HCT116 (cell line): ENCODE measurements around the gene ECE1. TPM values are rescaled to one million over a fixed set of nuclear protein-coding genes. Genes with fewer than 3 reads are reported as not detected.
"Not testable (repeated sequence)": the region's sequence is repeated elsewhere in the genome, so short reads cannot be mapped to it uniquely, and the experiment has no call there.

Experiments used
- ATAC-seq: fragments of 200-7000 bp; cut with Tn5 transposase; 2 replicates; pipeline ENCODE4 v1.9.1; 2020; ENCODE audit warnings: mild to moderate bottlenecking, moderate library complexity
- BruUV-seq: library from RNA; stranded (reverse); fragments of 400-500 nt; replicated peaks from 2 replicates; lab custom pipeline; 2021; lab: Mats Ljungman, UMichigan
- CTCF ChIA-PET: fragments of 300-600 bp; sonication (Branson Sonifier 250); formaldehyde crosslinking; loops from one replicate; lab custom pipeline; 2021; ENCODE audit warnings: antibody characterized with exemption; lab: Charles Lee
- POLR2A ChIA-PET: fragments of 300-600, 350-600 bp; sonication (Branson Sonifier 250); formaldehyde crosslinking; loops from one replicate; lab custom pipeline; 2021; ENCODE audit warnings: antibody characterized with exemption; lab: Charles Lee
- RAD21 ChIA-PET, 2 experiments: fragments of 300-600 bp; sonication (Branson Sonifier 250); formaldehyde crosslinking; loops; one replicate each; lab custom pipeline; 2023; ENCODE audit warnings: low total read pairs in 2 of 2; ENCODE audit not compliant: uncharacterized antibody in 2 of 2, unreplicated experiment in 2 of 2, low non-redundant PET in 1 of 2; lab: Charles Lee
- DNase-seq: peaks from one replicate; pipeline ENCODE4 v3.0.0-alpha.2; 2010; ENCODE audit warnings: low read depth, low spot score
- H2AFZ ChIP-seq: fragments of 200-600 bp; shearing (Covaris generic), sonication (generic); 2 replicates; pipeline ENCODE4 v1.6.1; 2017; ENCODE audit warnings: low read depth, mixed run types, mixed read lengths, antibody characterized with exemption, low read length; ENCODE audit not compliant: poor library complexity, severe bottlenecking
- H3K27ac ChIP-seq: 2 replicates; pipeline ENCODE4 v1.5.1; 2012; ENCODE audit warnings: low read depth, low read length
- H3K27me3 ChIP-seq: fragments of 200-600 bp; sonication (generic); 2 replicates; pipeline ENCODE4 v1.6.1; 2016; ENCODE audit warnings: mixed run types, low read length, mixed read lengths; ENCODE audit not compliant: insufficient read depth
- H3K36me3 ChIP-seq, 2 experiments: fragments of 200-500 bp in 1 of 2; fragments of 200-600 bp in 1 of 2; sonication (Bioruptor generic) in 1 of 2; sonication (generic) in 1 of 2; 2 replicates each; pipeline versions ENCODE4 v1.5.1 to v1.6.1; 2014 to 2016; ENCODE audit warnings: low read length in 2 of 2, inconsistent platforms in 1 of 2, mixed read lengths in 1 of 2, mixed run types in 1 of 2; ENCODE audit not compliant: insufficient read depth in 2 of 2, control insufficient read depth in 1 of 2
- H3K4me1 ChIP-seq, 2 experiments: fragments of 200-600 bp in 1 of 2; sonication (generic) in 1 of 2; 2 replicates each; pipeline versions ENCODE4 v1.5.1 to v1.6.1; 2012 to 2017; ENCODE audit warnings: low read length in 2 of 2, inconsistent platforms in 1 of 2, mild to moderate bottlenecking in 1 of 2, mixed read lengths in 1 of 2, mixed run types in 1 of 2, moderate library complexity in 1 of 2; ENCODE audit not compliant: insufficient read depth in 2 of 2, control insufficient read depth in 1 of 2
- H3K4me2 ChIP-seq: fragments of 200-600 bp; sonication (generic); 2 replicates; pipeline ENCODE4 v1.6.1; 2017; ENCODE audit warnings: mixed run types, low read length, mixed read lengths
- H3K4me3 ChIP-seq, 2 experiments: fragments of 200-600 bp in 1 of 2; sonication (generic) in 1 of 2; replicated peaks in 1 of 2; 2 replicates each; pipeline ENCODE4 v1.5.1; 2011 to 2016; ENCODE audit warnings: low read length in 2 of 2, control low read depth in 1 of 2, low read depth in 1 of 2, mild to moderate bottlenecking in 1 of 2, mixed read lengths in 1 of 2, mixed run types in 1 of 2
- H3K79me2 ChIP-seq: fragments of 200-600 bp; sonication (generic); 2 replicates; pipeline ENCODE4 v1.6.1; 2017; ENCODE audit warnings: mild to moderate bottlenecking, mixed run types, low read length, moderate library complexity, mixed read lengths; ENCODE audit not compliant: insufficient read depth
- H3K9ac ChIP-seq: fragments of 200-600 bp; sonication (generic); 2 replicates; pipeline ENCODE4 v1.6.1; 2016; ENCODE audit warnings: low read length, mixed read lengths
- H3K9me2 ChIP-seq: fragments of 200-600 bp; sonication (generic), shearing (Covaris generic); 2 replicates; pipeline ENCODE4 v1.6.1; 2017; ENCODE audit warnings: mixed run types, mild to moderate bottlenecking, moderate library complexity; ENCODE audit not compliant: insufficient read depth
- H3K9me3 ChIP-seq, 2 experiments: fragments of 200-500 bp in 1 of 2; fragments of 200-600 bp in 1 of 2; sonication (Bioruptor generic) in 1 of 2; sonication (generic) in 1 of 2; 2 replicates each; pipeline ENCODE4 v1.6.1; 2014 to 2017; ENCODE audit warnings: low read length in 2 of 2, mixed read lengths in 2 of 2, inconsistent platforms in 1 of 2, low read depth in 1 of 2, mild to moderate bottlenecking in 1 of 2, mixed run types in 1 of 2, moderate library complexity in 1 of 2; ENCODE audit not compliant: control insufficient read depth in 1 of 2, insufficient read depth in 1 of 2
- H4K20me1 ChIP-seq: fragments of 200-600 bp; sonication (generic), shearing (Covaris generic); 2 replicates; pipeline ENCODE4 v1.6.1; 2017; ENCODE audit warnings: mixed run types, mild to moderate bottlenecking, moderate library complexity; ENCODE audit not compliant: insufficient read depth
- ATF3 ChIP-seq: IDR thresholded peaks from 2 replicates; pipeline ENCODE4 v1.6.1; 2012
- CBX3 ChIP-seq: IDR thresholded peaks from 2 replicates; pipeline ENCODE4 v1.6.1; 2012; ENCODE audit warnings: low read depth
- EGR1 ChIP-seq: IDR thresholded peaks from 2 replicates; pipeline ENCODE4 v1.6.1; 2012; ENCODE audit warnings: low read depth
- ELF1 ChIP-seq: IDR thresholded peaks from 2 replicates; pipeline ENCODE4 v1.6.1; 2012; ENCODE audit warnings: low read depth, borderline replicate concordance
- EZH2 ChIP-seq: fragments of 200-600 bp; sonication (generic); IDR thresholded peaks from 2 replicates; pipeline ENCODE4 v1.6.1; 2017; ENCODE audit warnings: antibody characterized with exemption, mixed run types
- FOSL1 ChIP-seq: IDR thresholded peaks from 2 replicates; pipeline ENCODE4 v1.6.1; 2012; ENCODE audit warnings: low read depth
- JUND ChIP-seq: IDR thresholded peaks from 2 replicates; pipeline ENCODE4 v1.6.1; 2012
- POLR2AphosphoS5 ChIP-seq: IDR thresholded peaks from 2 replicates; pipeline ENCODE4 v1.6.1; 2011; ENCODE audit warnings: mild to moderate bottlenecking, low read depth, low read length, moderate library complexity
- RAD21 ChIP-seq: IDR thresholded peaks from 2 replicates; pipeline ENCODE4 v1.6.1; 2012; ENCODE audit warnings: low read depth, mild to moderate bottlenecking
- SIN3A ChIP-seq: IDR thresholded peaks from 2 replicates; pipeline ENCODE4 v1.6.1; 2012; ENCODE audit warnings: low read depth
- SP1 ChIP-seq: IDR thresholded peaks from 2 replicates; pipeline ENCODE4 v1.6.1; 2012; ENCODE audit warnings: low read depth
- SRF ChIP-seq: IDR thresholded peaks from 2 replicates; pipeline ENCODE4 v1.6.1; 2012; ENCODE audit warnings: low read depth
- TCF7L2 ChIP-seq: IDR thresholded peaks from 2 replicates; pipeline ENCODE4 v1.7.0; 2011; ENCODE audit warnings: borderline replicate concordance, inconsistent platforms; ENCODE audit not compliant: insufficient read depth, insufficient read length; ENCODE audit errors: extremely low read depth
- YY1 ChIP-seq: IDR thresholded peaks from 2 replicates; pipeline ENCODE4 v1.6.1; 2011; ENCODE audit warnings: low read length, low read depth, moderate library complexity, mild to moderate bottlenecking; ENCODE audit not compliant: insufficient replicate concordance; ENCODE audit errors: extremely low read depth
- ZFX ChIP-seq: fragments of 450-650 bp; IDR thresholded peaks from 2 replicates; pipeline ENCODE4 v1.6.1; 2017
- ZNF274 ChIP-seq: fragments of 200-500 bp; sonication (Bioruptor generic); IDR thresholded peaks from 2 replicates; pipeline ENCODE4 v1.6.1; 2014; ENCODE audit warnings: mild to moderate bottlenecking, low read depth, low read length, inconsistent platforms
- intact Hi-C: fragments of 100-400 bp; cut with micrococcal nuclease; formaldehyde crosslinking; loops from 2 replicates; pipeline ENCODE4 v1.10.0; 2022
- total RNA-seq: library from RNA; stranded (reverse); gene quantifications from one replicate; pipeline ENCODE4 v1.2.1, GENCODE V29; 2021; ENCODE audit not compliant: unreplicated experiment
- TF ChIP-seq, protein P1 (sequence below), 3 experiments: fragments of 200-600 bp in 1 of 3; sonication (generic) in 1 of 3; IDR thresholded peaks in 2 of 3; conservative IDR thresholded peaks in 1 of 3; 2 replicates each; pipeline ENCODE4 v1.5.1; 2012 to 2017; ENCODE audit warnings: low read depth in 2 of 3, low read length in 2 of 3, antibody characterized with exemption in 1 of 3, borderline replicate concordance in 1 of 3, control low read depth in 1 of 3, mild to moderate bottlenecking in 1 of 3, mixed read lengths in 1 of 3, mixed run types in 1 of 3, moderate library complexity in 1 of 3; ENCODE audit not compliant: insufficient read depth in 1 of 3
- TF ChIP-seq, protein P2 (sequence below): IDR thresholded peaks from 2 replicates; pipeline ENCODE4 v1.6.1; 2011; ENCODE audit warnings: mild to moderate bottlenecking, low read length, moderate library complexity; ENCODE audit not compliant: insufficient replicate concordance; ENCODE audit errors: extremely low read depth

ECE1 gene
- total RNA-seq, 1 experiment from 2014 or later, result 66.8 TPM

DNA sequence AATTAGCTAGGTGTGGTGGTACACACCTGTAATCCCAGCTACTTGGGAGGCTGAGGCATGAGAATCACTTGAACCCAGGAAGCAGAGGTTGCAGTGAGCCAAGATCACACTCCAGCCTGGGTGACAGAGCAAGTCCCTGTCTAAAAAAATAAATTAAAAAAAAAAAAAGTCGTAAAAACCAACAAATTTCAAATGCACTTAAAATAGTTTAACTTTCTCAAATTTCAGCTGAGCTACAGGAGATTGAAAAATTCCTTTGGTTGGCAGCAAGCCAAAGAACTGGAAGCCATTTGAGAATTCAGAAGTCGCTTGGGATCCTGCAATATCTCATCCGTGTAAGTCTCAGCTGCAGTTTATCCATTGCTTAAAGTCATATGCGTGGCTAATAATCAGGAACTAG lies 119.4 kb downstream of the ECE1 start:
- H3K4me2 ChIP-seq, H3K9me3 ChIP-seq, H4K20me1 ChIP-seq, POLR2A ChIA-PET, H3K9ac ChIP-seq, BruUV-seq, H3K4me3 ChIP-seq, H2AFZ ChIP-seq, ATAC-seq, H3K9me2 ChIP-seq, DNase-seq, intact Hi-C loops, CTCF ChIA-PET, H3K27me3 ChIP-seq, H3K27ac ChIP-seq, H3K36me3 ChIP-seq, RAD21 ChIA-PET: not testable (repeated sequence)
- Histone ChIP-seq H3K79me2 (peaks cover 56% of the 10 kb centered on the region), H3K4me1 (peaks cover 4 to 16% of the 10 kb centered on the region in 2 experiments; a peak in 3 of 4 replicates)

DNA sequence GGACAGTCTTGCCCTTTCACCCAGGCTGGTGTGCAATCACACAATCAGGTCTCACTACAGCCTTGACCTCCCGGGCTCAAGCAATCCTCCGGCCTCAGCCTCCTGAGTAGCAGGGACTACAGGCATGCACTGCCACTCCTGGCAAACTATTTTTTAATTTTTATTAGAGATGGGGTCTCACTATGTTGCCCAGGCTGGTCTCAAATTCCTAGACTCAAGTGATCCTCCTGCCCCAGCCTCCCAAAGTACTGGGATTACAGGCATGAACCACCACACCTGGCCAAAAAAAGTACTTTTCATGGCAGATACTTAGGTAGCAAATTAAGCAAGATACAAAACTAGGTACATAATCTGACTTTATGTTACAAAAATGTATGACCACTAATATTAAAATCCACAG lies 121.8 kb downstream of the ECE1 start:
- Histone ChIP-seq H4K20me1 (no peaks in the 10 kb centered on the region), H3K4me3 (no peak overlapping the region), H3K9ac (no peak overlapping the region), H3K9me2 (no peaks in the 10 kb centered on the region), H3K27ac (no peak overlapping the region), H3K4me2 (no peak overlapping the region), H3K36me3 (peaks cover 5 to 7% of the 10 kb centered on the region in 2 experiments; a peak in 2 of 4 replicates), H3K27me3 (no peaks in the 10 kb centered on the region), H3K79me2 (peaks cover 51% of the 10 kb centered on the region), H2AFZ (no peak overlapping the region), H3K9me3 (no peaks in the 10 kb centered on the region), H3K4me1 (no peaks in the 10 kb centered on the region; a peak in 1 of 4 replicates)
- ChIA-PET CTCF (no interaction called here), RAD21 (no interaction called here), POLR2A (no interaction called here)
- DNase-seq, result no peak
- no peak for ATAC-seq
- intact Hi-C loops, result no loop called here
- no TSS peak for BruUV-seq
- TF ChIP-seq POLR2AphosphoS5, result no peak
- TF ChIP-seq ZFX, result no peak
- TF ChIP-seq RAD21, result no peak
- no peak for TF ChIP-seq SIN3A
- no peak for TF ChIP-seq EGR1
- no peak for TF ChIP-seq ZNF274
- TF ChIP-seq, protein P1, sequence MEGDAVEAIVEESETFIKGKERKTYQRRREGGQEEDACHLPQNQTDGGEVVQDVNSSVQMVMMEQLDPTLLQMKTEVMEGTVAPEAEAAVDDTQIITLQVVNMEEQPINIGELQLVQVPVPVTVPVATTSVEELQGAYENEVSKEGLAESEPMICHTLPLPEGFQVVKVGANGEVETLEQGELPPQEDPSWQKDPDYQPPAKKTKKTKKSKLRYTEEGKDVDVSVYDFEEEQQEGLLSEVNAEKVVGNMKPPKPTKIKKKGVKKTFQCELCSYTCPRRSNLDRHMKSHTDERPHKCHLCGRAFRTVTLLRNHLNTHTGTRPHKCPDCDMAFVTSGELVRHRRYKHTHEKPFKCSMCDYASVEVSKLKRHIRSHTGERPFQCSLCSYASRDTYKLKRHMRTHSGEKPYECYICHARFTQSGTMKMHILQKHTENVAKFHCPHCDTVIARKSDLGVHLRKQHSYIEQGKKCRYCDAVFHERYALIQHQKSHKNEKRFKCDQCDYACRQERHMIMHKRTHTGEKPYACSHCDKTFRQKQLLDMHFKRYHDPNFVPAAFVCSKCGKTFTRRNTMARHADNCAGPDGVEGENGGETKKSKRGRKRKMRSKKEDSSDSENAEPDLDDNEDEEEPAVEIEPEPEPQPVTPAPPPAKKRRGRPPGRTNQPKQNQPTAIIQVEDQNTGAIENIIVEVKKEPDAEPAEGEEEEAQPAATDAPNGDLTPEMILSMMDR (IDR thresholded peaks at IDR 0.05 in 2 of 3, conservative IDR thresholded peaks at IDR 0.05 in 1 of 3; ENCODE audit: borderline replicate concordance in 1 of 3, insufficient read depth in 1 of 3, low read depth in 2 of 3, low read length in 2 of 3), result no peak
- no peak for TF ChIP-seq TCF7L2
- no peak for TF ChIP-seq SRF
- no peak for TF ChIP-seq YY1
- no peak for TF ChIP-seq ATF3
- no peak for TF ChIP-seq FOSL1
- no peak for TF ChIP-seq EZH2
- TF ChIP-seq CBX3, result no peak
- no peak for TF ChIP-seq ELF1
- no peak for TF ChIP-seq SP1
- TF ChIP-seq JUND, result no peak
- TF ChIP-seq, protein P2, sequence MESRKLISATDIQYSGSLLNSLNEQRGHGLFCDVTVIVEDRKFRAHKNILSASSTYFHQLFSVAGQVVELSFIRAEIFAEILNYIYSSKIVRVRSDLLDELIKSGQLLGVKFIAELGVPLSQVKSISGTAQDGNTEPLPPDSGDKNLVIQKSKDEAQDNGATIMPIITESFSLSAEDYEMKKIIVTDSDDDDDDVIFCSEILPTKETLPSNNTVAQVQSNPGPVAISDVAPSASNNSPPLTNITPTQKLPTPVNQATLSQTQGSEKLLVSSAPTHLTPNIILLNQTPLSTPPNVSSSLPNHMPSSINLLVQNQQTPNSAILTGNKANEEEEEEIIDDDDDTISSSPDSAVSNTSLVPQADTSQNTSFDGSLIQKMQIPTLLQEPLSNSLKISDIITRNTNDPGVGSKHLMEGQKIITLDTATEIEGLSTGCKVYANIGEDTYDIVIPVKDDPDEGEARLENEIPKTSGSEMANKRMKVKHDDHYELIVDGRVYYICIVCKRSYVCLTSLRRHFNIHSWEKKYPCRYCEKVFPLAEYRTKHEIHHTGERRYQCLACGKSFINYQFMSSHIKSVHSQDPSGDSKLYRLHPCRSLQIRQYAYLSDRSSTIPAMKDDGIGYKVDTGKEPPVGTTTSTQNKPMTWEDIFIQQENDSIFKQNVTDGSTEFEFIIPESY, result no peak
